Suppressor macrophage treated with lipopolysaccharide for 1 hour (primary cell): Measurements from ENCODE around the gene DPH3.

ENCODE experiments used
- DNase-seq, 3 donors: peaks; one replicate each; pipeline ENCODE4 v3.0.0-alpha.2; 2020 to 2022

Gene DPH3

GRCh38 chr3:16227566-16227965 is 37.2 kb downstream of the DPH3 start:
- DNase-seq = no peak

- DNase-seq = peak in 2 of 3 donors; percentile 11 to 50
Observed at GRCh38 chr3:16224325-16224724, 40.4 kb downstream of the DPH3 start.

- no peak for DNase-seq
Observed at GRCh38 chr3:16222547-16222946, 42.2 kb downstream of the DPH3 start.

- DNase-seq = no peak
Observed at GRCh38 chr3:16221990-16222389, 42.8 kb downstream of the DPH3 start.

GRCh38 chr3:16219777-16220176 is 45.0 kb downstream of the DPH3 start:
- no peak for DNase-seq

- no peak for DNase-seq
Observed at GRCh38 chr3:16216373-16216935, 48.3 kb downstream of the DPH3 start.

- DNase-seq = no peak
Observed at GRCh38 chr3:16214366-16214765, 50.4 kb downstream of the DPH3 start.

GRCh38 chr3:16211176-16211904 is 53.4 kb downstream of the DPH3 start:
- no peak for DNase-seq
